NT2/D1 (cell line): ENCODE data around the gene TPD52L1.

Source experiments
- YY1 ChIP-seq: IDR thresholded peaks from 2 replicates; pipeline ENCODE4 v1.6.1; 2011; ENCODE audit not compliant: insufficient read length, insufficient read depth
- ZNF274 ChIP-seq: IDR thresholded peaks from 2 replicates; pipeline ENCODE4 v1.6.1; 2011; ENCODE audit warnings: mild to moderate bottlenecking, low read depth, low read length

DNA sequence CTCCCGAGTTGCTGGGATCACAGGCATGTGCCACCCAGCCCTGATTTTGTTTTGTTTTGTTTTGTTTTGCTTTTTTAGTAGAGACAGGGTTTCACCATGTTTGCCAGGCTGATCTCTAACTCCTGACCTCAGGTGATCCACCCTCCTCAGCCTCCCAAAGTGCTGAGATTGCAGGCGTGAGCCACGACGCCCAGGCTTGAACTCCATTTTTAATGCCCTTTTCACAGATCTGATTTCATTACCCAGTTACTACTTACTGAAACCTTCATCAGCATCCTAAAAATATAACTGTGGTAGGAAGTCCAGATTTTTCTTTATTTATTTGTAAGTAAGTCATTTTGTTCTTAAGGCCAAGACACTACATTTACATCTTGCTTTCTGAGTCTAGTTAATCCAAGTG is 84.2 kb downstream of the TPD52L1 start:
- TF ChIP-seq ZNF274 (no peak), YY1 (no peak)
